ENCODE data around the gene DLK1. TPM values are rescaled to one million over a fixed set of nuclear protein-coding genes. Genes with fewer than 3 reads are reported as not detected.

DLK1 gene
- total and polyA plus RNA-seq, 2 experiments from 2014 or later: not detected

DNA sequence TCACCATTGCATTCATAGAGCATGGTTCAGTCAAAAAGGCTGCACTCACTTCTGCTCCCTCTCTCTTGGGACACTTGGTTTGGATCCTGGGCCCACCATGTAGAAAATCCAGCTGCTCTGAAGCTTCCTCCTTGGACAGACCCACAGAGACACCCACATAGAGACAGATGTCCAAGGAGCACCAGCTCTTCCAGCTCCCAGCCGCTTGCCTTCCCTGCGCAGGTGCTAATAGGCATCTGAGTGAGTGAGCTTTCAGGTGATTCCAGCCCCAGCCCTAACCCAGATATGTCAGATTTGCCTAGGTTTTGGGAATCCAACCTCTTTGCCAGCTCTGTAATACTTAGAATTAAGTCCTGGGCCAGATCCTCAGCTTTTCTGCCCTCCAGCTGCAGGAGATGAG is 38.6 kb downstream of the DLK1 start:
- Histone ChIP-seq H2AFZ (no peak overlapping the region), H3K27ac (no peak overlapping the region), H3K4me3 (no peak overlapping the region), H3K4me1 (ENCODE audit: insufficient read depth) (peaks cover 16% of the 10 kb centered on the region), H3K9me2 (ENCODE audit: insufficient read depth) (no peaks in the 10 kb centered on the region), H3K36me3 (ENCODE audit: low read depth) (no peaks in the 10 kb centered on the region), H4K20me1 (ENCODE audit: insufficient read depth) (no peaks in the 10 kb centered on the region), H3K9me3 (ENCODE audit: low read depth) (no peaks in the 10 kb centered on the region), H3K27me3 (replicated peaks; ENCODE audit: insufficient read depth) (peaks cover 41% of the 10 kb centered on the region), H3F3A (ENCODE audit: insufficient read depth) (peaks cover 15% of the 10 kb centered on the region), H3K4me2 (ENCODE audit: unreplicated experiment) (no peak overlapping the region), H3K9ac (no peak overlapping the region), H3K79me2 (ENCODE audit: insufficient read depth) (no peaks in the 10 kb centered on the region)
- no peak for DNase-seq
- 85 to 90% methylated on average over 2 of the region's 2 CpGs for WGBS, 2 experiments (ENCODE audit: low coverage in 1 of 2, low lambda C conversion rate in 2 of 2, missing lambda C conversion rate in 2 of 2)
- in situ Hi-C loops (cut with MboI): no loop called here
- TF ChIP-seq EZH2phosphoT487 (IDR thresholded peaks at IDR 0.05; ENCODE audit: insufficient read depth, low read depth) (no peak), EZH2 (IDR thresholded peaks at IDR 0.05; ENCODE audit: insufficient read depth, poor library complexity, severe bottlenecking) (no peak)

DNA sequence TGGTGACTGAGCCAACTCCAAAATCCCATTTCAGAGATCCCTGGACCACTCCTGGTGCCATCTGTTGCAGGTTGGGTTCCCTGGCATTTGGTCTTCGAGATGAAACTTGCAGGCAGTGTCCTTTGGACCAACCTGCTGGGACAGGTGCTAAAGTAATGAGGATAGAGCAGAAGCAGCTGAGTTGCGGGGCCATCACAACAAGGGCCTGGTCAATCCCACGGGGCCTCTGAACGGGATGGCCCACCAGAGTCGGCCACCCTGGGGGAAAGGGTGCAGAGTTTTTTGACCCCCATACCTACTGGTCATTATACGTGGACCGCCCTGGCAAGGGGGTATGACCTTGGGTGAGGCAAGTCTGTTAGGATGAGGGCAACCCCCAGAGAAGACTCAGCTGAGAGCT is 39.3 kb downstream of the DLK1 start:
- TF ChIP-seq EZH2 (IDR thresholded peaks at IDR 0.05; ENCODE audit: insufficient read depth, poor library complexity, severe bottlenecking) (no peak), EZH2phosphoT487 (IDR thresholded peaks at IDR 0.05; ENCODE audit: insufficient read depth, low read depth) (no peak)
- Histone ChIP-seq H3K36me3 (ENCODE audit: low read depth) (no peaks in the 10 kb centered on the region), H3K27me3 (replicated peaks; ENCODE audit: insufficient read depth) (peaks cover 47% of the 10 kb centered on the region), H3K4me1 (ENCODE audit: insufficient read depth) (peaks cover 15% of the 10 kb centered on the region), H2AFZ (no peak overlapping the region), H3F3A (ENCODE audit: insufficient read depth) (peaks cover 14% of the 10 kb centered on the region), H3K9ac (no peak overlapping the region), H3K79me2 (ENCODE audit: insufficient read depth) (no peaks in the 10 kb centered on the region), H3K9me2 (ENCODE audit: insufficient read depth) (no peaks in the 10 kb centered on the region), H3K27ac (no peak overlapping the region), H3K9me3 (ENCODE audit: low read depth) (no peaks in the 10 kb centered on the region), H3K4me2 (ENCODE audit: unreplicated experiment) (no peak overlapping the region), H4K20me1 (ENCODE audit: insufficient read depth) (no peaks in the 10 kb centered on the region), H3K4me3 (no peak overlapping the region)
- no peak for DNase-seq
- in situ Hi-C loops (cut with MboI): no loop called here
- WGBS, 2 experiments (ENCODE audit: low coverage in 1 of 2, low lambda C conversion rate in 2 of 2, missing lambda C conversion rate in 2 of 2): 64 to 70% methylated on average over 7 of the region's 7 CpGs

DNA sequence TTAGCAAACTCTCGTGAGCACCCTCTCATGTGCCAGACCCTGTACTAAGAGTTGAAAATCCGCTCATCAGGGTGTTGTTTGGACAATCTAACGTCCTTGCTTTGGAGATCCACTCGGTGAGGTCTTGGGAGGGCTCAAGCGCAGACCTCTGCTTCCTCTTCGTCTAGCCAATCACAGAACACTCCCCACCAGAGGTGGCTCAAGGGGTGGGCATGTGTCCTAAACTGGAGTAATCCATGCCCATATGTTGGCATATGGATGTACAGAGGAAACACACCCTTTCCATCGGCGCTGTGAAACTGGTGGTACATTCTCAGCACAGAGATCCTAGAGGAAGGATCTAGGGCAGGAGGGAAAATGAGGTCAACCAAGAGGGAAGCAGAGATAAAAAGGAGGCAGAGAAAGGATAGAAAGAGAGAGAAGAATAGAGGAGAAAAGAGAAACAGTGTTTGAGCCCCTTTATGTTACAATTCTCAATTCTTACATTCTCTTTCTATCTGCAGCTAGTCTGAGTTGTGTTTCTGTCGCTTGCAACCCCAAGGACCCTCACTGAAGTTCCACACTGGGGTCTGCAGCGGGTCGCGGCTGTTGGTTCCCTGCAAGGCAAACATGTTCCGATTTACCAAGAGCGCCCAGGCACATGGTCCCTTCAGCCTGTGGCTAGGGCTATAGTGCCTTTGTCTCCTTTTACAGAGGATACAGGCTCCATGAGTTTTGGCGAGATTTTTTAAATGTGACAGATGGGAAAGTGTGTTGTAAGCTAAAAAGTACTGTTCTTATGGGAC is 40.5 kb downstream of the DLK1 start:
- no peaks in the 10 kb centered on the region for H4K20me1 ChIP-seq (ENCODE audit: insufficient read depth)
- TF ChIP-seq EZH2 (IDR thresholded peaks at IDR 0.05; ENCODE audit: insufficient read depth, poor library complexity, severe bottlenecking): no peak
- no peak for TF ChIP-seq EZH2phosphoT487 (IDR thresholded peaks at IDR 0.05; ENCODE audit: insufficient read depth, low read depth)
- H3K9me3 ChIP-seq (ENCODE audit: low read depth): no peaks in the 10 kb centered on the region
- H3K36me3 ChIP-seq (ENCODE audit: low read depth): no peaks in the 10 kb centered on the region
- H3K79me2 ChIP-seq (ENCODE audit: insufficient read depth): no peaks in the 10 kb centered on the region
- no peaks in the 10 kb centered on the region for H3K9me2 ChIP-seq (ENCODE audit: insufficient read depth)
- no peak overlapping the region for H2AFZ ChIP-seq
- WGBS, 2 experiments (ENCODE audit: low coverage in 1 of 2, low lambda C conversion rate in 2 of 2, missing lambda C conversion rate in 2 of 2): 67 to 69% methylated on average over 15 of the region's 15 CpGs
- in situ Hi-C loops (cut with MboI): no loop called here
- H3F3A ChIP-seq (ENCODE audit: insufficient read depth): peaks cover 4% of the 10 kb centered on the region
- H3K4me2 ChIP-seq (ENCODE audit: unreplicated experiment): no peak overlapping the region
- H3K27me3 ChIP-seq (replicated peaks; ENCODE audit: insufficient read depth): peaks cover 50% of the 10 kb centered on the region
- H3K9ac ChIP-seq: no peak overlapping the region
- peaks cover 4% of the 10 kb centered on the region for H3K4me1 ChIP-seq (ENCODE audit: insufficient read depth)
- DNase-seq: no peak
- no peak overlapping the region for H3K27ac ChIP-seq
- no peak overlapping the region for H3K4me3 ChIP-seq

DNA sequence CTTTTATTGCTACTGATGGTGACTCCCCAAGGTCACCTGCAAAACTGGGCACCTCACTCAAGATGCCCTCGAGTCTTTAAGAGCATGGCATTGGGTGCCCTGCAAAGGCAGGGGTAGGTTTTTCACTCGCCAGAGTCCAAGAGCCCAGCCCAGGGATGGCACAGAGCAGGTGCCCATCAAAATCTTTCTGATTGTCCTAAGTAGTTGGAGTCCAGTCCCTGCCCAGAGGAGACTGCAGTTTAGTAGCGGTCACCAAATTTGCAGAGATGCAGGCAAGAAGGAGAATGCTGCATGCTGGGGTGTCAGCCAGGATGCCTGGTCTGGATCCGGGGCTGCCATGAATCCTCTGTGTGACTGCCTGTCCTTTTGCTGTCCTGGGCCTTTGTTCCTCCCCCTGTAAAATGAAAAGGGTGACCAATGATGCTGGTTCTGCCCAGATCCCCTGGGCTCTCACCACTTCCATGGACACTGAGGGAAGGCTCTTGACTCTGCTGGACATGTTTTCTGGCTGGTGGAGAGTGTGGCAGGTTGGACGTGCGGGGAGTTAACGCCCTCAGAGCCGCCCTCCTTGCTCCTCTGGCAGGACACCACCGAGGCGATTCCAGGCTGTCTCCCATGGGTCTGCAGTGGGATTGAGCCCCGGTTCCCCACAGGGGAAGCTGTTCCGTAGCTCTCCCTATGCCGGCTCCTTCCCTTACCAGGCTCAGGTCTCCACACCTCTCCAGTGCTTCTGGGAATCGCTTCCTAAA is 41.3 kb downstream of the DLK1 start:
- no peak overlapping the region for H3K27ac ChIP-seq
- in situ Hi-C loops (cut with MboI): no loop called here

More for the DNA sequence above, 41.3 kb downstream of the DLK1 start:
- TF ChIP-seq EZH2 (IDR thresholded peaks at IDR 0.05; ENCODE audit: insufficient read depth, poor library complexity, severe bottlenecking) (no peak), EZH2phosphoT487 (IDR thresholded peaks at IDR 0.05; ENCODE audit: insufficient read depth, low read depth) (no peak)
- Histone ChIP-seq H3K4me1 (ENCODE audit: insufficient read depth) (no peaks in the 10 kb centered on the region), H4K20me1 (ENCODE audit: insufficient read depth) (no peaks in the 10 kb centered on the region), H3K4me3 (no peak overlapping the region), H2AFZ (no peak overlapping the region), H3K9me2 (ENCODE audit: insufficient read depth) (no peaks in the 10 kb centered on the region), H3F3A (ENCODE audit: insufficient read depth) (no peaks in the 10 kb centered on the region), H3K4me2 (ENCODE audit: unreplicated experiment) (no peak overlapping the region), H3K9ac (no peak overlapping the region), H3K27me3 (replicated peaks; ENCODE audit: insufficient read depth) (peaks cover 50% of the 10 kb centered on the region), H3K9me3 (ENCODE audit: low read depth) (no peaks in the 10 kb centered on the region), H3K79me2 (ENCODE audit: insufficient read depth) (no peaks in the 10 kb centered on the region), H3K36me3 (ENCODE audit: low read depth) (no peaks in the 10 kb centered on the region)
- no peak for DNase-seq
- 75 to 76% methylated on average over 14 of the region's 14 CpGs for WGBS, 2 experiments (ENCODE audit: low coverage in 1 of 2, low lambda C conversion rate in 2 of 2, missing lambda C conversion rate in 2 of 2)

Measured in GM23248 (cell line).